Fibroblast of villous mesenchyme (primary cell): ENCODE data around the gene RASA3. TPM values are rescaled to one million over a fixed set of nuclear protein-coding genes. Genes with fewer than 3 reads are reported as not detected.

ENCODE experiments used
- DNase-seq: peaks from one replicate; pipeline ENCODE4 v3.0.0-alpha.2; 2010; ENCODE audit warnings: low read depth
- H3K4me3 ChIP-seq: 2 replicates; pipeline ENCODE4 v1.5.1; 2011; ENCODE audit warnings: low read depth, mild to moderate bottlenecking, low read length
- total RNA-seq: library from RNA; depleted of rRNA; stranded (reverse); fragments of >200 nt; gene quantifications from 2 replicates; pipeline ENCODE4 v1.2.3, GENCODE V29; 2012
- TF ChIP-seq, protein P1 (sequence below): IDR thresholded peaks from 2 replicates; pipeline ENCODE4 v1.5.1; 2012; ENCODE audit warnings: low read depth, mild to moderate bottlenecking, low read length; ENCODE audit not compliant: insufficient read depth

The RASA3 gene
- total RNA-seq, 1 donor: 34.1 TPM

DNA sequence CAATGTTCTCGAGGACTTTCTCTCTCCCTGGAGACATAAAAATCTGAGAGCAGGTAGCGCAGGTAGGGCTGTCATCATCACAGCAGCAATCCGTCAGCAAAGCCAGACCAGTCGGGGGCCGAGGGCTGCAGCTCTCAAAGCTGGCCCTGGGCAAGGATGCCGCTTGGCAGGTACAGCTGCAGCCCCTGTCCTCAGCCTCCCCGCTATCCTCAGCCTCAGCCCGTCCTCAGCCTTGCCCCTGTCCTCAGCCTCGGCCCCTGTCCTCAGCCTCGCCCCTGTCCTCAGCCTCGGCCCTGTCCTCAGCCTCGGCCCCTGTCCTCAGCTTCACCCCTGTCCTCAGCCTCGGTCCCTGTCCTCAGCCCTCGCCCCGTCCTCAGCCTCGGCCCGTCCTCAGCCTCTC is 169.4 kb downstream of the RASA3 start:
- H3K4me3 ChIP-seq: no peak overlapping the region
- no peak for DNase-seq
- TF ChIP-seq, protein P1, sequence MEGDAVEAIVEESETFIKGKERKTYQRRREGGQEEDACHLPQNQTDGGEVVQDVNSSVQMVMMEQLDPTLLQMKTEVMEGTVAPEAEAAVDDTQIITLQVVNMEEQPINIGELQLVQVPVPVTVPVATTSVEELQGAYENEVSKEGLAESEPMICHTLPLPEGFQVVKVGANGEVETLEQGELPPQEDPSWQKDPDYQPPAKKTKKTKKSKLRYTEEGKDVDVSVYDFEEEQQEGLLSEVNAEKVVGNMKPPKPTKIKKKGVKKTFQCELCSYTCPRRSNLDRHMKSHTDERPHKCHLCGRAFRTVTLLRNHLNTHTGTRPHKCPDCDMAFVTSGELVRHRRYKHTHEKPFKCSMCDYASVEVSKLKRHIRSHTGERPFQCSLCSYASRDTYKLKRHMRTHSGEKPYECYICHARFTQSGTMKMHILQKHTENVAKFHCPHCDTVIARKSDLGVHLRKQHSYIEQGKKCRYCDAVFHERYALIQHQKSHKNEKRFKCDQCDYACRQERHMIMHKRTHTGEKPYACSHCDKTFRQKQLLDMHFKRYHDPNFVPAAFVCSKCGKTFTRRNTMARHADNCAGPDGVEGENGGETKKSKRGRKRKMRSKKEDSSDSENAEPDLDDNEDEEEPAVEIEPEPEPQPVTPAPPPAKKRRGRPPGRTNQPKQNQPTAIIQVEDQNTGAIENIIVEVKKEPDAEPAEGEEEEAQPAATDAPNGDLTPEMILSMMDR: no peak

DNA sequence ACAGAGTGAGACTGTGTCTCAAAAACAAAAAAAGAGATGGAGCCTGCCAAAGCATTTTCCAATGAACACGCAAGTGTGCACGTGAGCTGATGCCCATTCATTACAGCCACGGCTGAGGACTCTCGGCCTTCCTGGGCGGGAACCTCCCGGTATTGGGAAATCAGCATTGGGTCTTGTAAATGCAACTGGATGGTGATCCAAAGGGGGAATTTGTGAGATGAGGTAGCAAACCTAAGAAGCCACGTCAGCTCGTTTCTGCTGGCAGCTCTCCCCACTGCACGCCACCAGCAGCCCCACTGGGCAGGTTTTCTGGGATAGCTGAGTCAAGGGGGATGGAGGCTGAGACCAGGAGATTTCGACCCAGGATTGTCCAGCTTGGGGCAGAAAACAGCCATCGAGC is 170.0 kb downstream of the RASA3 start:
- TF ChIP-seq, protein P1: no peak
- no peak overlapping the region for H3K4me3 ChIP-seq
- no peak for DNase-seq

DNA sequence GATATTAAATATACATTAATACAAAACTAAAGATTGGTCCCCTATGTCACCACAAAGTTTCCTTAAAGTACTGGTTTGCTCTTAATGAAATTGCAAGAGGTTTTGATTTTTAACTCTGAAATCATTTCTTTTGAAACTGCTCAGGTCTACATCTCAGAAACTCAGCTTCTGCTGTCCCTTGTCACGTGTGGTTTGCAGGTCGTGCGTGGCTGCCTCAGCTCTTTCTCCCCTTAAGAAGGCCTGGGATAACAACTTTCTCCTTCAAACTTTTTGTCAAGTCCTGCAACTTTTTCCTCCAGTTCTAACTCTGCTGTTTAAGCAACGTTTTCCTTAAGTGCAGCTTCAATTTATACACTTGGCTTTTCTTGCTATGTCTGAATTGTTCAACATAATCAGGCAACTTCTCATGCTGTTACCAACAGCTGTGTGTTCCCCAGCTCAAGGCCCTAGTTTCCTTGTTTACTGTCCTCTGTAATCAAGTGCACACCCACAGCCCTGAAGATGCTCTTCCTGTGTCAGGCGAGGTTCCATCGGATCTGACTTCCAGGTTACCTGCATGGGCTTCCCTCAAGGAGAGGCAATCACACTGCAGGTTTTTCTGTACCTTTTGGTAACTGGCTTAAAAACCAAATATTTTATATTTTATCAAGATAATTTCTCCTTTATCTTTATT is 172.0 kb downstream of the RASA3 start:
- H3K4me3 ChIP-seq: no peak overlapping the region
- DNase-seq: no peak
- TF ChIP-seq, protein P1: no peak

DNA sequence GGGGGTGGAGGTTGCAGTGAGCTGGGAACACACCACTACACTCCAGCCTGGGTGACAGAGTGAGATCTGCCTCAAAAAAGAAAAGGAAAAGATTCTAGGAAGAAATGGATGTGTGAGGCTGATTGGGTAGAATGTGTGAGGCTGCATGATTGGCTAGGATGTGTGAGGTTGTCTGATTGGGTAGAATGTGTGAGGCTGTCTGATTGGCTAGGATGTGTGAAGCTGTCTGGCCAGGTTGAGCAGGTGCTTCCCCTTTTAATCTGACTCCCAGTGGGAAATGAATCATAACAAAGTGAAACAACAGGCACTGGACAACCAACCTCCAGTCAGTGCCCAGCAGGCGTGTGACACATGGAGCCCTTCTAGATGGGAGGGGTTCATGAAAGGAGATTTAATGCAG is 173.2 kb downstream of the RASA3 start:
- no peak overlapping the region for H3K4me3 ChIP-seq
- no peak for DNase-seq
- TF ChIP-seq, protein P1: no peak

DNA sequence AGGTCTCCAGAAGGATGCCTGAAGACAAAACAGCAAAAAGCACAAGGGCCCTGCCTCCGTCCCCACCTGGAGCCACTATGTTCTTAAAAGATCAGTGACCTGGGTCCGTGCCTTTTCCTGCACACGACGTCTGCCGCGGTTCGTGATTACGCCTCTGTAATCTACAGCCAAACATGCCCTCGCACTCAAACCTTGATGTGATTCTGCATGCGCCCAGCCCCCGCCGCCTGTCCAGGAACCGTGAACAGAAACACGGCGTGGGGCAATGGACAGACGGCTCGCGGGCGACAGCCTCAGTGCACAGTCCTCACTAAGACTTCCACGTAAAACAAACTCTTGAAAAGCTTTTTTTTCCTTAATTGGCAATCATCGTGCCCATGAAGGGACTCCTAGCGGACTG is 174.1 kb downstream of the RASA3 start:
- DNase-seq: no peak
- TF ChIP-seq, protein P1: no peak
- H3K4me3 ChIP-seq: no peak overlapping the region

DNA sequence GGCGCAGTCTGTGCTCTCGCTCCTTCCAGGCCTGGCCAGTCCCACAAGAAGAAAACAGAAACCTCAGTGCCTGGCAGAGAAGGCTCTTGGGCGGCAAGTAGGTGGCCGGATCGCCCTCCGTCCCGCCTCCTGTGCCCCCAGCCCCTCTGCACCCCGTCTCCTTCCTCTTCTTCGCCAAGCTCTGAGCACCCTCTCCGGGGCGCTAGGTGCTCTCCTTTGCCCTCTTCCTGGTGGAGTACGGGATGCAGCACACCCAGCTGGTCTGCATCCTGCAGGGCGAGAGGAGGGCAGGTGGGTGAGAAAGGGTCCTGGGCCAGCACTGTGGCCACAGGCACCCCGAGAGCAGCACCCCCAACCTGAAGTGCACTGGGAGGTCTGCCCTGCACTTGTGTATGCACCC is 175.9 kb downstream of the RASA3 start:
- H3K4me3 ChIP-seq: no peak overlapping the region
- TF ChIP-seq, protein P1: no peak
- no peak for DNase-seq

DNA sequence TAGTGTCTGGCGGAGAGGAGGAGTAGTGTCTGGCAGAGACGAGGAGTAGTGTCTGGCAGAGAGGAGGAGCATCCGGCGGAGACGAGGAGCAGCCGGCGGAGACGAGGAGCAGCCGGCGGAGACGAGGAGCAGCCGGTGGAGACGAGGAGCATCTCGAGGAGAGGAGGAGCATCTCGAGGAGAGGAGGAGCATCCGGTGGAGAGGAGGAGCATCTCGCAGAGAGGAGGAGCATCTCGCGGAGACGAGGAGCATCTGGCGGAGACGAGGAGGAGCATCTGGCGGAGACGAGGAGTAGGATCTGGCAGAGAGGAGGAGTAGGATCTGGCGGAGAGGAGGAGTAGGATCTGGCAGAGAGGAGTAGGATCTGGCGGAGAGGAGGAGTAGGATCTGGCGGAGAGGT is 176.7 kb downstream of the RASA3 start:
- DNase-seq: no peak
- H3K4me3 ChIP-seq: no peak overlapping the region
- TF ChIP-seq, protein P1: no peak
